Transverse colon (tissue), 4 donors: ENCODE measurements around the gene C16orf96. TPM values are rescaled to one million over a fixed set of nuclear protein-coding genes. Genes with fewer than 3 reads are reported as not detected.

Experiments used
- DNase-seq: peaks from one replicate; pipeline ENCODE4 v3.0.0-alpha.2; 2019
- H3K27ac ChIP-seq, 4 donors: fragments of 200-600 bp; sonication (generic); 2 replicates each; pipeline ENCODE4 v1.5.1; 2016 to 2018; ENCODE audit warnings: inconsistent platforms in 4 of 4
- H3K27me3 ChIP-seq: fragments of 200-600 bp; sonication (generic); 2 replicates; pipeline ENCODE4 v1.5.1; 2017; ENCODE audit warnings: inconsistent platforms
- H3K36me3 ChIP-seq, 4 donors: fragments of 200-600 bp; sonication (generic); 2 replicates each; pipeline ENCODE4 v1.5.1; 2017 to 2019; ENCODE audit warnings: inconsistent platforms in 4 of 4
- H3K4me1 ChIP-seq, 4 donors: fragments of 200-600 bp; sonication (generic); 2 replicates each; pipeline ENCODE4 v1.5.1; 2017 to 2020; ENCODE audit warnings: inconsistent platforms in 4 of 4
- H3K4me3 ChIP-seq, 4 donors: fragments of 200-600 bp; sonication (generic); 1 replicate in 1 of 4; 2 replicates in 3 of 4; pipeline versions ENCODE4 v1.5.1 to v1.6.1; 2017 to 2019; ENCODE audit warnings: inconsistent platforms in 4 of 4
- H3K9me3 ChIP-seq, 2 donors: fragments of 200-600 bp; sonication (generic); 2 replicates each; pipeline ENCODE4 v1.5.1; 2017 to 2019; ENCODE audit warnings: inconsistent platforms in 2 of 2
- EP300 ChIP-seq: sonication (generic); formaldehyde crosslinking; IDR thresholded peaks from one replicate; pipeline ENCODE4 v1.6.1; 2017; ENCODE audit warnings: antibody characterized with exemption, low read depth
- POLR2A ChIP-seq: fragments of 450-650 bp; IDR thresholded peaks from one replicate; pipeline ENCODE4 v1.6.1; 2016; ENCODE audit warnings: antibody characterized with exemption, mild to moderate bottlenecking, moderate library complexity
- POLR2AphosphoS5 ChIP-seq, 3 donors: sonication (generic); formaldehyde crosslinking; IDR thresholded peaks; one replicate each; pipeline ENCODE4 v1.6.1; 2016; ENCODE audit warnings: antibody characterized with exemption in 3 of 3
- WGBS, 2 donors: methylation state at CpG; one replicate each; pipeline ENCODE4 v1.1.5; 2018; ENCODE audit warnings: low coverage in 1 of 2; 5-methylcytosine and 5-hydroxymethylcytosine counted together
- in situ Hi-C, 4 donors: fragments of 200-750 bp; cut with MboI; loops; one replicate each; pipeline versions ENCODE4 v1.15.0 to v1.15.1; 2017; ENCODE audit warnings: low sequenced_read_pairs in 3 of 4, low pct_ligation_motif_present in 1 of 4, low pct_unique_long_range_greater_than_20kb in 1 of 4
- intact Hi-C: fragments of 100-400 bp; cut with DNase I; formaldehyde crosslinking; loops from one replicate; pipeline ENCODE4 v1.15.1; 2023; ENCODE audit warnings: low total_unique reads
- total RNA-seq, 4 donors: library from RNA; depleted of rRNA; stranded (reverse); fragments of >200 nt; gene quantifications; one replicate each; pipeline ENCODE4 v1.1.0, GENCODE V29; 2016
- TF ChIP-seq, protein P1 (sequence below), 5 experiments: fragments of 200-600 bp in 3 of 5; fragments of 450-650 bp in 2 of 5; sonication (generic) in 3 of 5; IDR thresholded peaks; 1 replicate in 2 of 5; 2 replicates in 3 of 5; pipeline ENCODE4 v1.5.1; 2016 to 2017; ENCODE audit warnings: antibody characterized with exemption in 5 of 5, inconsistent platforms in 3 of 5, mild to moderate bottlenecking in 2 of 5, moderate library complexity in 1 of 5

C16orf96 gene
- total RNA-seq, 4 donors from 2014 or later, result not detected

DNA sequence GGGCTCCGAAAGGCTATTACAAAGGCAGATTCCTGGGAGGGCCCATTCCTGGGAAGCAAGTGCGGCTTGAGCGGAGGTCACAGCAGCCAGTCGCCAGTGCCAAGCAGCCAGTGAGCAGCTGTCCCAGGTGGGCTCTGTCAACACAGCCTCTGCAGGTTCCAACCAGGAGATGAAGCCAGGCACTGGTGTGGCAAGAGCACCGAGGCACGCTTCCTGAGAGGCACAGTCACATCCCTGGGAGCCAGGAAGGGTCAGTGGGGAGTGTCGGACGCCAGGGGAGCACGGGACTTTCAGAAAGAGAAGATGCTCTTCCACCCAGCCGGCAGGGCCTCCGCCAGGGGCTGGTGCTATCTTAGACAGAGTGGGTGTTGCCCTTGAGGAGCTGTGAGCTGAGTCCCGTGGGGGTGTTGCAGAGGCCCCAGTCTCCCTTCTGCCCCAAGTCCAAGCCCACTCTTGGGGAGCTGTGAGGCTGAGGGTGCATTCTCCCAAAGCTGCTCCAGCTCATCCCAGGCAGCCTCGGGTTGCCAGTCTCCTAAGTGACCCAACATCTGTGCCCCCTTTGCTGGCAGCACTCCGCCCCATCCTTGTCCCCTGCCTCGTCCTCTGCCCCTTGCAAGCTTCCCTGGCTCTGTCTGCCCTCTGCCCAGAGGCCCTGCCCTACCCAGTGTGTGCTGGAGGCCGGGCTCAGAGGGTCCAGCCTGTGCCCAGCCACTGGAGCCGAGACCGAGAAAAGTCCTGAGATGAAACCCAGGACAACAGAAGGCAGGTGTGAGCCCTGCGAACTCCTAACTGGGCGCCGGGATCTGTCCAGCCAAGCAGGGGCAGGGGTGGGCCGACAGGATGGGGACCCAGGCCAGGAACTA lies 51.9 kb downstream of the C16orf96 start:
- no peaks in the 10 kb centered on the region for H3K27me3 ChIP-seq
- 90% methylated on average over 4 to 22 of the region's 22 CpGs for WGBS, 2 donors
- intact Hi-C loops (no loop called here), in situ Hi-C loops (no loop called here)
- peaks cover 0 to 10% (median 0%) of the 10 kb centered on the region in 4 donors for H3K36me3 ChIP-seq
- peaks cover 10 to 20% (median 17%) of the 10 kb centered on the region in 4 donors for H3K4me1 ChIP-seq
- no peaks in the 10 kb centered on the region for H3K9me3 ChIP-seq
- H3K27ac ChIP-seq, result no peak overlapping the region
- H3K4me3 ChIP-seq, result no peak overlapping the region
- DNase-seq, result no peak
- TF ChIP-seq POLR2A (no peak), POLR2AphosphoS5 (IDR thresholded peaks at IDR 0.05) (no peak), EP300 (no peak)
- TF ChIP-seq, protein P1, sequence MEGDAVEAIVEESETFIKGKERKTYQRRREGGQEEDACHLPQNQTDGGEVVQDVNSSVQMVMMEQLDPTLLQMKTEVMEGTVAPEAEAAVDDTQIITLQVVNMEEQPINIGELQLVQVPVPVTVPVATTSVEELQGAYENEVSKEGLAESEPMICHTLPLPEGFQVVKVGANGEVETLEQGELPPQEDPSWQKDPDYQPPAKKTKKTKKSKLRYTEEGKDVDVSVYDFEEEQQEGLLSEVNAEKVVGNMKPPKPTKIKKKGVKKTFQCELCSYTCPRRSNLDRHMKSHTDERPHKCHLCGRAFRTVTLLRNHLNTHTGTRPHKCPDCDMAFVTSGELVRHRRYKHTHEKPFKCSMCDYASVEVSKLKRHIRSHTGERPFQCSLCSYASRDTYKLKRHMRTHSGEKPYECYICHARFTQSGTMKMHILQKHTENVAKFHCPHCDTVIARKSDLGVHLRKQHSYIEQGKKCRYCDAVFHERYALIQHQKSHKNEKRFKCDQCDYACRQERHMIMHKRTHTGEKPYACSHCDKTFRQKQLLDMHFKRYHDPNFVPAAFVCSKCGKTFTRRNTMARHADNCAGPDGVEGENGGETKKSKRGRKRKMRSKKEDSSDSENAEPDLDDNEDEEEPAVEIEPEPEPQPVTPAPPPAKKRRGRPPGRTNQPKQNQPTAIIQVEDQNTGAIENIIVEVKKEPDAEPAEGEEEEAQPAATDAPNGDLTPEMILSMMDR (IDR thresholded peaks at IDR 0.05), result no peak

DNA sequence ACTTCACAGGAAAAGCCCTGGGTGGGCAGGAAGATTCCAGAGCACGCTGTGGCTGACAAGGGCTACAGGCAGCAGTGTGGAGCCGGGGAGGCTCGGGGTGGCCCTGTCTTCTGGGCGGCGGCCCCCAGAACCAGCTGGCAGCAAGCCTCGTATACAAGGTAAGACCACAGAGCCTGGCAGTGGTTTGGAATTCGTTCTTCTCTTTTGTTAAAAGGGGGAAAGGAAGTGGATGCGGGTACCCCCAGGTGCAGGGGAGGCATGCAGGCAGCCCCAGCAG lies 52.5 kb downstream of the C16orf96 start:
- Histone ChIP-seq H3K27me3 (no peaks in the 10 kb centered on the region), H3K27ac (no peak overlapping the region), H3K4me3 (no peak overlapping the region), H3K4me1 (peaks cover 13 to 26% (median 23%) of the 10 kb centered on the region in 4 donors), H3K36me3 (peaks cover 0 to 10% (median 0%) of the 10 kb centered on the region in 4 donors), H3K9me3 (no peaks in the 10 kb centered on the region)
- 73 to 86% methylated on average over 7 to 8 of the region's 8 CpGs for WGBS, 2 donors
- in situ Hi-C loops (no loop called here), intact Hi-C loops (no loop called here)
- TF ChIP-seq, protein P1 (IDR thresholded peaks at IDR 0.05), result no peak
- TF ChIP-seq POLR2A, result no peak
- TF ChIP-seq EP300, result no peak
- TF ChIP-seq POLR2AphosphoS5 (IDR thresholded peaks at IDR 0.05), result no peak
- DNase-seq, result no peak

DNA sequence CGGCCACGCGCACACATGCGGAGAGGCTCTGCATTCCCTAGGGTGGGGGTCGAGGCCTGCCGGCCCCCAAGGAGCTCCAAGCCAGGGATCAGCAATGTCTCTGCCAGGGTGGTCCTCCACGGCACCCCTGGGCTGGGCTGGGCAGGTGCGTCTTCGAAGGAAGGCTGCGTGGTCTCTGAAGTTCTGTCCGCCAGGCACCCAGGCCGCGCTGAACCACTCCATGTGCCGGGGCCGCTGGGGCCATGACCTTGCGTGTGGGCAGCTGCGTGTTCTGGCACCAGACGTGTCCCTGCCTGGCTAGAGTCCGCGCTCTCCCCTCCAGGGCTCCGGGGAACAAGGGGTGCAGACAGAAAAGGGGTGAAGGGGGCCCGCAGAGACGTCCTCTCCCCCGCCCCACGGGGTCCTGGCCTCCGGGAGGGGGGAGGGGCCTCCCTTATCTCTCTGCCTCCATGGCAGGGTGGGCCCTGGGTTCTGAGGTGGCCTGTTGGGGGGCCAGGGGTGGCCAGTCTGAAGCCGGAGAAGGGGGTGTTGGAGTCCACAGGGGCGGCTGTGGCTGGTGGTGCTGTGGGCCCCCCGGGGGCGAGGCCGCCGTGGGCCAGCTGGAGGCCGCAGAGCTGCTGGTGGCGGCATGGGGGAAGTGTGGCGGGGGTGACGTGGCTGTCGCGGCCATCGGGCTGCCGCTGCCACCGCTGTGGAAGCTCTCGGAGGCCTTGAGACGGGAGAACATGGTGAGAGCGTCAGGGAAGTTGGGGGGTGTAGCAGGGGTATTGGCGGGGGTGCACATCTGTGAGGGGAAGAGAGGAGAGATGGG lies 53.3 kb downstream of the C16orf96 start:
- no peaks in the 10 kb centered on the region for H3K27me3 ChIP-seq
- intact Hi-C loops (no loop called here), in situ Hi-C loops (no loop called here)
- peaks cover 0 to 10% (median 0%) of the 10 kb centered on the region in 4 donors for H3K36me3 ChIP-seq
- H3K9me3 ChIP-seq, result no peaks in the 10 kb centered on the region
- H3K27ac ChIP-seq, result no peak overlapping the region
- no peak overlapping the region for H3K4me3 ChIP-seq
- WGBS, 2 donors, result 86 to 93% methylated on average over 12 to 42 of the region's 45 CpGs
- peaks cover 13 to 29% (median 24%) of the 10 kb centered on the region in 4 donors for H3K4me1 ChIP-seq
- DNase-seq, result no peak
- TF ChIP-seq, protein P1 (IDR thresholded peaks at IDR 0.05), result no peak
